GM12892 (cell line): ENCODE measurements around the gene CABLES1.

Experiments
- POLR2A ChIP-seq: IDR thresholded peaks from 2 replicates; pipeline ENCODE4 v1.6.1; 2011; ENCODE audit warnings: low read depth, low read length, control low read depth
- POLR2AphosphoS5 ChIP-seq: IDR thresholded peaks from 2 replicates; pipeline ENCODE4 v1.6.1; 2011; ENCODE audit warnings: low read depth, low read length, control low read depth

GRCh38 chr18:23148382-23148781, 13.1 kb downstream of the CABLES1 start:
- TF ChIP-seq POLR2AphosphoS5 (no peak), POLR2A (no peak)
